H1 (cell line): ENCODE measurements around the gene JAKMIP1. TPM values are rescaled to one million over a fixed set of nuclear protein-coding genes. Genes with fewer than 3 reads are reported as not detected.

Source experiments
- CTCF ChIA-PET: fragments of 300-600 bp; sonication (Branson Sonifier 250); formaldehyde crosslinking; loops from one replicate; lab custom pipeline; 2021; ENCODE audit not compliant: partially characterized antibody; lab: Charles Lee
- POLR2A ChIA-PET: fragments of 300-600 bp; sonication (Branson Sonifier 250); formaldehyde crosslinking; loops from one replicate; lab custom pipeline; 2021; ENCODE audit warnings: inconsistent platforms; ENCODE audit not compliant: partially characterized antibody; lab: Charles Lee
- DNase-seq, 2 experiments: peaks; one replicate each; pipeline versions ENCODE4 v3.0.0 to v3.0.0-alpha.2; 2010 to 2022; ENCODE audit warnings: low spot score in 2 of 2, low read depth in 1 of 2, mixed read lengths in 1 of 2
- FAIRE-seq: peaks from 2 replicates; lab custom pipeline; 2011; peaks lifted over from hg19 to GRCh38; lab: Jason Lieb, UNC
- H2AFZ ChIP-seq: 2 replicates; pipeline ENCODE4 v1.8.1; 2012; ENCODE audit warnings: low read length, inconsistent platforms
- H2AK5ac ChIP-seq: 2 replicates; pipeline ENCODE4 v1.6.1; 2013; ENCODE audit warnings: low read depth, low read length
- H2BK120ac ChIP-seq: replicated peaks from 2 replicates; pipeline ENCODE3; 2013; ENCODE audit warnings: low read depth, low read length, inconsistent platforms
- H2BK12ac ChIP-seq: 2 replicates; pipeline ENCODE4 v1.6.1; 2013; ENCODE audit warnings: low read depth, low read length
- H2BK15ac ChIP-seq: 2 replicates; pipeline ENCODE4 v1.6.1; 2013; ENCODE audit warnings: low read length
- H2BK20ac ChIP-seq: 2 replicates; pipeline ENCODE4 v1.6.1; 2013; ENCODE audit warnings: low read length
- H2BK5ac ChIP-seq: 2 replicates; pipeline ENCODE4 v1.6.1; 2013; ENCODE audit warnings: low read depth, low read length
- H3K14ac ChIP-seq: 2 replicates; pipeline ENCODE4 v1.6.1; 2013; ENCODE audit warnings: inconsistent platforms; ENCODE audit not compliant: insufficient read length
- H3K18ac ChIP-seq: 2 replicates; pipeline ENCODE4 v1.6.1; 2013; ENCODE audit warnings: low read length; ENCODE audit errors: extremely low read depth
- H3K23ac ChIP-seq: 2 replicates; pipeline ENCODE4 v1.6.1; 2013; ENCODE audit warnings: inconsistent platforms; ENCODE audit not compliant: insufficient read length
- H3K23me2 ChIP-seq: 2 replicates; pipeline ENCODE4 v1.6.1; 2013; ENCODE audit warnings: low read depth, low read length
- H3K27ac ChIP-seq: 2 replicates; pipeline ENCODE4 v1.6.1; 2011; ENCODE audit warnings: low read depth, low read length, inconsistent platforms
- H3K27me3 ChIP-seq, 4 experiments: replicated peaks in 1 of 4; 1 replicate in 1 of 4; 2 replicates in 3 of 4; pipeline versions ENCODE4 v1.6.1 to v1.8.1; 2011 to 2013; ENCODE audit warnings: low read length in 3 of 4, mild to moderate bottlenecking in 3 of 4, inconsistent platforms in 2 of 4, mixed read lengths in 2 of 4, moderate library complexity in 1 of 4; ENCODE audit not compliant: control insufficient read depth in 3 of 4, insufficient read depth in 3 of 4; ENCODE audit errors: extremely low read depth in 1 of 4
- H3K36me3 ChIP-seq, 4 experiments: 2 replicates each; pipeline versions ENCODE4 v1.6.1 to v1.8.1; 2011 to 2013; ENCODE audit warnings: mild to moderate bottlenecking in 4 of 4, low read length in 3 of 4, moderate library complexity in 2 of 4, control low read depth in 1 of 4, inconsistent platforms in 1 of 4; ENCODE audit not compliant: insufficient read depth in 4 of 4, control insufficient read depth in 2 of 4
- H3K4ac ChIP-seq: replicated peaks from 2 replicates; pipeline ENCODE3; 2013; ENCODE audit warnings: low read length, low read depth, mixed read lengths, inconsistent platforms; ENCODE audit not compliant: insufficient read length
- H3K4me1 ChIP-seq, 4 experiments: replicated peaks in 1 of 4; 1 replicate in 1 of 4; 2 replicates in 3 of 4; pipeline versions ENCODE4 v1.6.1 to v1.8.1; 2011 to 2013; ENCODE audit warnings: low read length in 3 of 4, inconsistent platforms in 2 of 4, mixed read lengths in 1 of 4; ENCODE audit not compliant: insufficient read depth in 4 of 4, control insufficient read depth in 3 of 4
- H3K4me2 ChIP-seq, 2 experiments: 2 replicates each; pipeline versions ENCODE4 v1.6.1 to v1.8.1; 2011 to 2013; ENCODE audit warnings: low read depth in 2 of 2, low read length in 2 of 2, control low read depth in 1 of 2, inconsistent platforms in 1 of 2, mild to moderate bottlenecking in 1 of 2; ENCODE audit not compliant: insufficient read depth in 1 of 2
- H3K4me3 ChIP-seq, 4 experiments: fragments of 200-600, 300-600 bp in 1 of 4; sonication (generic), shearing (Covaris generic), sonication (Bioruptor Twin) in 1 of 4; 2 replicates each; pipeline versions ENCODE4 v1.5.1 to v1.8.1; 2011 to 2016; ENCODE audit warnings: low read length in 4 of 4, low read depth in 3 of 4, control low read depth in 2 of 4, inconsistent platforms in 2 of 4, mild to moderate bottlenecking in 2 of 4, mixed read lengths in 1 of 4, moderate library complexity in 1 of 4; ENCODE audit not compliant: insufficient read depth in 2 of 4; ENCODE audit errors: extremely low read depth in 1 of 4
- H3K56ac ChIP-seq: replicated peaks from 2 replicates; pipeline ENCODE3; 2013; ENCODE audit warnings: low read depth, mild to moderate bottlenecking, mixed read lengths, low read length, inconsistent platforms; ENCODE audit not compliant: insufficient read length
- H3K79me1 ChIP-seq: 2 replicates; pipeline ENCODE4 v1.6.1; 2013; ENCODE audit warnings: low read depth, low read length, control low read depth
- H3K79me2 ChIP-seq, 2 experiments: 2 replicates each; pipeline versions ENCODE4 v1.6.1 to v1.8.1; 2012 to 2013; ENCODE audit warnings: low read length in 2 of 2, mild to moderate bottlenecking in 2 of 2, inconsistent platforms in 1 of 2; ENCODE audit not compliant: insufficient read depth in 2 of 2, control insufficient read depth in 1 of 2
- H3K9ac ChIP-seq, 4 experiments: replicated peaks in 1 of 4; 1 replicate in 1 of 4; 2 replicates in 3 of 4; pipeline versions ENCODE4 v1.6.1 to v1.8.1; 2011 to 2013; ENCODE audit warnings: low read depth in 3 of 4, low read length in 3 of 4, control low read depth in 2 of 4, mild to moderate bottlenecking in 2 of 4, moderate library complexity in 2 of 4, inconsistent platforms in 1 of 4; ENCODE audit errors: extremely low read depth in 1 of 4
- H3K9me3 ChIP-seq, 2 experiments: 2 replicates each; pipeline versions ENCODE4 v1.6.1 to v1.8.1; 2012 to 2013; ENCODE audit warnings: mild to moderate bottlenecking in 2 of 2, moderate library complexity in 2 of 2, control low read depth in 1 of 2, inconsistent platforms in 1 of 2, low read depth in 1 of 2, low read length in 1 of 2, mixed read lengths in 1 of 2; ENCODE audit not compliant: insufficient read depth in 2 of 2
- H4K20me1 ChIP-seq, 2 experiments: replicated peaks in 1 of 2; 2 replicates each; pipeline versions ENCODE3 to v1.8.1; 2011 to 2013; ENCODE audit warnings: inconsistent platforms in 2 of 2, low read length in 2 of 2, mild to moderate bottlenecking in 1 of 2; ENCODE audit not compliant: insufficient read depth in 2 of 2, control insufficient read depth in 1 of 2
- H4K5ac ChIP-seq: 2 replicates; pipeline ENCODE4 v1.6.1; 2013; ENCODE audit warnings: low read length, low read depth, mixed read lengths, inconsistent platforms; ENCODE audit not compliant: insufficient read length
- H4K8ac ChIP-seq: 2 replicates; pipeline ENCODE4 v1.8.0; 2013; ENCODE audit warnings: mild to moderate bottlenecking, moderate library complexity, low read length, inconsistent platforms; ENCODE audit not compliant: insufficient read depth; ENCODE audit errors: extremely low read depth
- H4K91ac ChIP-seq: replicated peaks from 2 replicates; pipeline ENCODE3; 2013; ENCODE audit warnings: low read length, mixed read lengths, inconsistent platforms; ENCODE audit not compliant: insufficient read length
- BACH1 ChIP-seq: IDR thresholded peaks from 2 replicates; pipeline ENCODE4 v1.6.1; 2012; ENCODE audit warnings: low read length, improper control_type of control experiment
- BCL11A ChIP-seq, 2 experiments: IDR thresholded peaks; one replicate each; pipeline ENCODE4 v1.6.1; 2011; ENCODE audit warnings: low read depth in 2 of 2, low read length in 2 of 2, mild to moderate bottlenecking in 2 of 2
- EZH2 ChIP-seq: fragments of 200-600 bp; sonication (generic); IDR thresholded peaks from 2 replicates; pipeline ENCODE4 v1.7.1; 2012; ENCODE audit warnings: low read depth, mild to moderate bottlenecking, moderate library complexity, low read length, inconsistent platforms; ENCODE audit not compliant: severe bottlenecking
- HDAC2 ChIP-seq, 2 experiments: fragments of 300-600 bp in 1 of 2; sonication (generic) in 1 of 2; IDR thresholded peaks; 2 replicates each; pipeline ENCODE4 v1.6.1; 2011 to 2012; ENCODE audit warnings: low read depth in 2 of 2, low read length in 2 of 2, mild to moderate bottlenecking in 2 of 2, moderate library complexity in 2 of 2, borderline replicate concordance in 1 of 2, inconsistent platforms in 1 of 2
- JUND ChIP-seq: IDR thresholded peaks from 2 replicates; pipeline ENCODE4 v1.6.1; 2011; ENCODE audit warnings: mild to moderate bottlenecking, improper control_type of control experiment, low read length
- WGBS, 2 experiments: shearing (Covaris generic) in 1 of 2; methylation state at CpG; one replicate each; pipeline versions ENCODE4 v1.1.6 to v1.1.7; 2013 to 2015; ENCODE audit warnings: low lambda C conversion rate in 2 of 2, mixed read lengths in 2 of 2, inconsistent platforms in 1 of 2, low coverage in 1 of 2, missing lambda C conversion rate in 1 of 2; ENCODE audit not compliant: insufficient replicate concordance in 2 of 2, insufficient coverage in 1 of 2, insufficient read length in 1 of 2; ENCODE audit errors: extremely low coverage in 1 of 2, missing lambda C conversion rate in 1 of 2; 5-methylcytosine and 5-hydroxymethylcytosine counted together
- polyA plus RNA-seq, 7 experiments: library from polyadenylated mRNA; depleted of rRNA in 3 of 7; stranded (reverse) in 5 of 7; unstranded in 2 of 7; fragments of >200 nt in 5 of 7; fragments of 200-250 nt in 2 of 7; gene quantifications; 1 replicate in 5 of 7; 2 replicates in 1 of 7; 4 replicates in 1 of 7; pipeline versions ENCODE4 v1.2.1 to v1.2.3, GENCODE V29; 2011 to 2013; ENCODE audit warnings: missing spikeins in 2 of 7, mixed read lengths in 2 of 7
- total RNA-seq: library from RNA; stranded (reverse); fragmentation: NEBNext Ultra II Directional; extraction: Animal tissue kit (Norgen Biotek cat#: 25700); gene quantifications from 2 replicates; pipeline ENCODE4 v1.2.1, GENCODE V29; 2021

The JAKMIP1 gene
- total and polyA plus RNA-seq, 2 of the 8 experiments (the other 6 are each of a cell fraction or from before 2014, with no cell fraction given): 2.5 to 4.4 TPM

DNA sequence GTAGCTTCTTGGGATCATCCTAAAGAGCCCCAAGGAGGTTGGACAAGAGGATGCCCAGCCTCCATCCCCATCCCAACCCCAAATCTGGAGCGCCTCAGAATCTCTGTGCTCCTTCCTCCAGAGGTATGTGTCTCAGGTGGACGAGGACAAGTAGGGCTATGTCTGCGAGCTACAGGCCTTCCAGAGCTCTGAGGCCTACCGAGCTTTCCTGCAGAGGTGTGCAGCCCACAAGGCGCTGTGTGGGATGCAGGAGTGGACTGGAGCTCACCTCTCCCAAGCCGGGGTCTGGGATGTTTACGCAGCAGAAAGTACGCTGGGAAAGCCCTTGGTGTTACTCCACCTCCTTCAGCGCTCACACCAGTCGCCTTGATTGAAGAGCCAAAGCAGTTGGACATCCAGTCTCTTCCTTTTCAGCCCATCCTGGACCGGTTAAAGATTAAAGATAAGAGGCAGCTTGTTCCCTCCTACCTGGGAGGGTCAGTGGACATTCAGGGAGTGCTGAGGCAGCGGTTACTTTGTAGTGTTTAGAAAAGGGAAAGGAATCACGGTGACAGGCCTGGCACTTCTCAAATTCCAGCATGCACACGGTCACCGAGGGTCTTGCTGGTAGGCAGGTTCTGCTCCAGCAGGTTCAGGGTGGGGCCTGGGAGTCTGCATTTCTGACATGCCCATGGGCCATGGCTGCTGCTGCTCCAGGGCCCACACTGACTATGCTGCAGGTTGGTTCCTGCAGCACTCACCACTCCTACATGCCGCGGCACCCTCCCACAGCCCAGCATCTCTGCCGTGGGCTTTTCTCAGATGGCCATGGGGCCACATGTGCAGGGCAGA, 29.5 kb upstream of the JAKMIP1 start:
- no peaks in the 10 kb centered on the region for H3K9me3 ChIP-seq
- peaks cover 0 to 3% of the 10 kb centered on the region in 2 experiments for H4K20me1 ChIP-seq
- no peak overlapping the region for H3K56ac ChIP-seq
- no peak overlapping the region for H3K14ac ChIP-seq
- POLR2A ChIA-PET: interaction anchor here (1.0 kb wide), 1 partner anchor 313 kb away, joined by 3 read pairs; no protein-coding TSS in a partner anchor
- H3K23me2 ChIP-seq: peaks cover 2% of the 10 kb centered on the region; the same call in 1 of the 2 replicates
- H4K8ac ChIP-seq: peak overlapping the region; percentile 12; the same call in 1 of the 2 replicates
- no peaks in the 10 kb centered on the region; a peak in 1 of 7 replicates for H3K4me1 ChIP-seq
- H2BK12ac ChIP-seq: no peak overlapping the region
- no peak overlapping the region for H3K4me2 ChIP-seq
- no peaks in the 10 kb centered on the region for H3K79me1 ChIP-seq
- H2BK120ac ChIP-seq: no peak overlapping the region
- no peak overlapping the region for H4K5ac ChIP-seq
- no peaks in the 10 kb centered on the region for H3K27me3 ChIP-seq
- no peak overlapping the region for H2BK20ac ChIP-seq
- no peak overlapping the region for H3K27ac ChIP-seq
- WGBS, 2 experiments: 87% methylated on average over 16 of the region's 18 CpGs; no CpG with 5 or more reads in 1 of the 2 experiments
- H3K9ac ChIP-seq: no peak overlapping the region
- no peak overlapping the region for H3K23ac ChIP-seq
- no peak overlapping the region for H3K4me3 ChIP-seq
- TF ChIP-seq JUND (no peak), EZH2 (no peak), HDAC2 (IDR thresholded peaks at IDR 0.05; ENCODE audit: borderline replicate concordance in 1 of 2, low read depth in 2 of 2, low read length in 2 of 2) (no peak), BACH1 (no peak), BCL11A (IDR thresholded peaks at IDR 0.05; ENCODE audit: low read depth in 2 of 2, low read length in 2 of 2) (no peak)
- no peak overlapping the region for H3K18ac ChIP-seq
- no peaks in the 10 kb centered on the region for H3K36me3 ChIP-seq
- DNase-seq: no peak
- no peak overlapping the region for H2AFZ ChIP-seq
- no peak for FAIRE-seq
- no peak overlapping the region for H2BK5ac ChIP-seq
- H3K4ac ChIP-seq: no peak overlapping the region
- no peaks in the 10 kb centered on the region for H3K79me2 ChIP-seq
- CTCF ChIA-PET: interaction anchor here (1.0 to 1.4 kb wide), 3 partner anchors 32 to 102 kb away, joined by 3 to 4 read pairs (median 4); no protein-coding TSS in a partner anchor
- no peak overlapping the region for H2AK5ac ChIP-seq
- no peak overlapping the region for H4K91ac ChIP-seq
- H2BK15ac ChIP-seq: no peak overlapping the region
